Neural cell (in vitro differentiated cells): ENCODE data around the gene PARD3B. TPM values are rescaled to one million over a fixed set of nuclear protein-coding genes. Genes with fewer than 3 reads are reported as not detected.

Source experiments
- H2AFZ ChIP-seq: fragments of 200-600, 300-800 bp; sonication (generic), shearing (Covaris generic); 2 replicates; pipeline ENCODE4 v1.6.0; 2014; ENCODE audit warnings: low read depth, mild to moderate bottlenecking, antibody characterized with exemption, low read length, moderate library complexity
- H3F3A ChIP-seq: fragments of 200-600 bp; shearing (Covaris generic); 2 replicates; pipeline ENCODE4 v1.6.1; 2016; ENCODE audit warnings: mild to moderate bottlenecking, moderate library complexity, mixed read lengths, antibody characterized with exemption, low read length; ENCODE audit not compliant: insufficient read depth, poor library complexity, severe bottlenecking
- H3K27ac ChIP-seq: fragments of 200-600, 300-800 bp; sonication (generic), shearing (Covaris generic); 2 replicates; pipeline ENCODE4 v1.5.1; 2014; ENCODE audit warnings: mild to moderate bottlenecking, low read length, moderate library complexity
- H3K27me3 ChIP-seq: fragments of 300-800, 200-600 bp; sonication (generic), shearing (Covaris generic); 2 replicates; pipeline ENCODE4 v1.6.0; 2014; ENCODE audit warnings: mild to moderate bottlenecking, low read depth, low read length, moderate library complexity; ENCODE audit not compliant: insufficient read depth
- H3K36me3 ChIP-seq: fragments of 300-800, 200-600 bp; sonication (generic), shearing (Covaris generic); 2 replicates; pipeline ENCODE4 v1.5.1; 2014; ENCODE audit warnings: mild to moderate bottlenecking, antibody characterized with exemption, low read length, moderate library complexity; ENCODE audit not compliant: insufficient read depth
- H3K4me2 ChIP-seq: fragments of 300-800, 200-600 bp; sonication (generic), shearing (Covaris generic); 2 replicates; pipeline ENCODE4 v1.6.0; 2014; ENCODE audit warnings: mild to moderate bottlenecking, low read length
- H3K4me3 ChIP-seq: fragments of 300-800, 200-600 bp; sonication (generic), shearing (Covaris generic); 2 replicates; pipeline ENCODE4 v1.5.1; 2014; ENCODE audit warnings: mild to moderate bottlenecking, low read length, moderate library complexity
- H3K79me2 ChIP-seq: fragments of 200-600 bp; shearing (Covaris generic); replicated peaks from 2 replicates; pipeline ENCODE4 v1.6.0; 2014; ENCODE audit warnings: mild to moderate bottlenecking, low read length, moderate library complexity; ENCODE audit not compliant: insufficient read depth
- H3K9ac ChIP-seq: fragments of 300-800, 200-600 bp; sonication (generic), shearing (Covaris generic); 2 replicates; pipeline ENCODE4 v1.6.1; 2016; ENCODE audit warnings: mild to moderate bottlenecking, low read length, mixed read lengths
- H3K9me2 ChIP-seq: fragments of 200-600 bp; shearing (Covaris generic); 2 replicates; pipeline ENCODE4 v1.6.1; 2016; ENCODE audit warnings: mild to moderate bottlenecking, low read length, mixed read lengths; ENCODE audit not compliant: insufficient read depth
- H3K9me3 ChIP-seq: fragments of 200-600, 300-800 bp; sonication (generic), shearing (Covaris generic); 2 replicates; pipeline ENCODE4 v1.6.1; 2016; ENCODE audit warnings: mild to moderate bottlenecking, mixed run types, low read length, moderate library complexity, mixed read lengths
- H4K20me1 ChIP-seq: fragments of 200-600 bp; shearing (Covaris generic); 2 replicates; pipeline ENCODE4 v1.6.1; 2016; ENCODE audit warnings: mild to moderate bottlenecking, mixed run types; ENCODE audit not compliant: insufficient read depth
- CTCF ChIP-seq: fragments of 450-650 bp; IDR thresholded peaks from 2 replicates; pipeline ENCODE4 v1.5.1; 2014; ENCODE audit warnings: antibody characterized with exemption, mild to moderate bottlenecking, moderate library complexity; ENCODE audit not compliant: poor library complexity, severe bottlenecking
- EP300 ChIP-seq: fragments of 450-650 bp; conservative IDR thresholded peaks from 2 replicates; pipeline ENCODE4 v1.6.1; 2014; ENCODE audit warnings: antibody characterized with exemption, mild to moderate bottlenecking, moderate library complexity; ENCODE audit not compliant: poor library complexity, severe bottlenecking
- EZH2 ChIP-seq: fragments of 200-600, 300-800 bp; shearing (Covaris generic), sonication (generic); IDR thresholded peaks from 2 replicates; pipeline ENCODE4 v1.6.1; 2014; ENCODE audit warnings: antibody characterized with exemption, low read length, borderline replicate concordance, mild to moderate bottlenecking; ENCODE audit not compliant: insufficient read depth, poor library complexity, severe bottlenecking
- MXI1 ChIP-seq: fragments of 450-650 bp; conservative IDR thresholded peaks from 2 replicates; pipeline ENCODE4 v1.6.1; 2014; ENCODE audit warnings: antibody characterized with exemption, mild to moderate bottlenecking; ENCODE audit not compliant: poor library complexity, severe bottlenecking
- POLR2AphosphoS5 ChIP-seq: IDR thresholded peaks from 2 replicates; pipeline ENCODE4 v1.6.1; 2012
- RAD21 ChIP-seq: fragments of 450-650 bp; conservative IDR thresholded peaks from 2 replicates; pipeline ENCODE4 v1.6.1; 2014; ENCODE audit warnings: antibody characterized with exemption, mild to moderate bottlenecking, moderate library complexity
- SMC3 ChIP-seq: fragments of 450-650 bp; conservative IDR thresholded peaks from 2 replicates; pipeline ENCODE4 v1.6.1; 2014; ENCODE audit warnings: antibody characterized with exemption, mild to moderate bottlenecking, moderate library complexity; ENCODE audit not compliant: poor library complexity
- TAF1 ChIP-seq: IDR thresholded peaks from 2 replicates; pipeline ENCODE4 v1.6.1; 2012; ENCODE audit warnings: low read depth
- polyA plus RNA-seq: library from polyadenylated mRNA; depleted of rRNA; stranded (reverse); fragments of >200 nt; gene quantifications from 2 replicates; pipeline ENCODE4 v1.2.3, GENCODE V29; 2014
- TF ChIP-seq, protein P1 (sequence below): IDR thresholded peaks from 2 replicates; pipeline ENCODE4 v1.6.1; 2012; ENCODE audit warnings: borderline replicate concordance

PARD3B gene
- polyA plus RNA-seq, 1 donor from 2014 or later, result 0.54 TPM

DNA sequence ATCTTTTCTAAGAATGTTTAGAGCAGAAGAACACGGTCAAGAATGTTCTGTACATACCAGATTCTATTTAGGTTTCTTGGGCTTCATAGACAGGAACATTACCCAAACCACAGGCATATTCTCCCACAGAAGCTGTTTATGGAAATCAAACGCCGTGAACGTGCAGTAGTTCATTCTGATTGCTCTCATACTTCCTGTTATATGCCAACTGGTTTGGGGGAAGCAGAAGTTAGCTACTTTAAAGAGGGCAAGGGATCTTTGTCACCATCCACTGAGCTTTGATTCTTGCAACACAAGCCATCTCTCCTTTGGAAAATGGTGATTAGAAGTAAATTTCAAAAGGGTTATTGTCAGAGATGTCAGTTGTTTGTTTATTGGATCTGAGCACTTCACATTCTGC is 954.8 kb downstream of the PARD3B start:
- Histone ChIP-seq H3K9me2 (no peaks in the 10 kb centered on the region), H3K9ac (no peak overlapping the region), H3K4me3 (no peak overlapping the region), H3K27ac (no peak overlapping the region), H3K36me3 (no peaks in the 10 kb centered on the region), H3K27me3 (no peaks in the 10 kb centered on the region), H4K20me1 (no peaks in the 10 kb centered on the region), H3K9me3 (no peaks in the 10 kb centered on the region), H3K4me2 (no peak overlapping the region), H3K79me2 (no peaks in the 10 kb centered on the region), H2AFZ (no peak overlapping the region), H3F3A (peaks cover 2% of the 10 kb centered on the region)
- TF ChIP-seq EZH2 (no peak), SMC3 (no peak)

GRCh38 chr2:205500951-205501350 is 955.7 kb downstream of the PARD3B start:
- no peak overlapping the region for H2AFZ ChIP-seq
- no peak overlapping the region for H3K27ac ChIP-seq
- H3K4me2 ChIP-seq, result no peak overlapping the region
- TF ChIP-seq SMC3 (no peak), TAF1 (no peak), CTCF (no peak), RAD21 (no peak), POLR2AphosphoS5 (no peak), EZH2 (no peak), MXI1 (no peak), EP300 (no peak)
- TF ChIP-seq, protein P1, sequence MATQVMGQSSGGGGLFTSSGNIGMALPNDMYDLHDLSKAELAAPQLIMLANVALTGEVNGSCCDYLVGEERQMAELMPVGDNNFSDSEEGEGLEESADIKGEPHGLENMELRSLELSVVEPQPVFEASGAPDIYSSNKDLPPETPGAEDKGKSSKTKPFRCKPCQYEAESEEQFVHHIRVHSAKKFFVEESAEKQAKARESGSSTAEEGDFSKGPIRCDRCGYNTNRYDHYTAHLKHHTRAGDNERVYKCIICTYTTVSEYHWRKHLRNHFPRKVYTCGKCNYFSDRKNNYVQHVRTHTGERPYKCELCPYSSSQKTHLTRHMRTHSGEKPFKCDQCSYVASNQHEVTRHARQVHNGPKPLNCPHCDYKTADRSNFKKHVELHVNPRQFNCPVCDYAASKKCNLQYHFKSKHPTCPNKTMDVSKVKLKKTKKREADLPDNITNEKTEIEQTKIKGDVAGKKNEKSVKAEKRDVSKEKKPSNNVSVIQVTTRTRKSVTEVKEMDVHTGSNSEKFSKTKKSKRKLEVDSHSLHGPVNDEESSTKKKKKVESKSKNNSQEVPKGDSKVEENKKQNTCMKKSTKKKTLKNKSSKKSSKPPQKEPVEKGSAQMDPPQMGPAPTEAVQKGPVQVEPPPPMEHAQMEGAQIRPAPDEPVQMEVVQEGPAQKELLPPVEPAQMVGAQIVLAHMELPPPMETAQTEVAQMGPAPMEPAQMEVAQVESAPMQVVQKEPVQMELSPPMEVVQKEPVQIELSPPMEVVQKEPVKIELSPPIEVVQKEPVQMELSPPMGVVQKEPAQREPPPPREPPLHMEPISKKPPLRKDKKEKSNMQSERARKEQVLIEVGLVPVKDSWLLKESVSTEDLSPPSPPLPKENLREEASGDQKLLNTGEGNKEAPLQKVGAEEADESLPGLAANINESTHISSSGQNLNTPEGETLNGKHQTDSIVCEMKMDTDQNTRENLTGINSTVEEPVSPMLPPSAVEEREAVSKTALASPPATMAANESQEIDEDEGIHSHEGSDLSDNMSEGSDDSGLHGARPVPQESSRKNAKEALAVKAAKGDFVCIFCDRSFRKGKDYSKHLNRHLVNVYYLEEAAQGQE, result no peak
- H3F3A ChIP-seq, result no peaks in the 10 kb centered on the region
- no peaks in the 10 kb centered on the region for H3K27me3 ChIP-seq
- H3K4me3 ChIP-seq, result no peak overlapping the region
- no peaks in the 10 kb centered on the region for H3K9me2 ChIP-seq
- no peak overlapping the region for H3K9ac ChIP-seq
- H3K36me3 ChIP-seq, result no peaks in the 10 kb centered on the region
- no peaks in the 10 kb centered on the region for H3K79me2 ChIP-seq
- H3K9me3 ChIP-seq, result no peaks in the 10 kb centered on the region
- H4K20me1 ChIP-seq, result no peaks in the 10 kb centered on the region

DNA sequence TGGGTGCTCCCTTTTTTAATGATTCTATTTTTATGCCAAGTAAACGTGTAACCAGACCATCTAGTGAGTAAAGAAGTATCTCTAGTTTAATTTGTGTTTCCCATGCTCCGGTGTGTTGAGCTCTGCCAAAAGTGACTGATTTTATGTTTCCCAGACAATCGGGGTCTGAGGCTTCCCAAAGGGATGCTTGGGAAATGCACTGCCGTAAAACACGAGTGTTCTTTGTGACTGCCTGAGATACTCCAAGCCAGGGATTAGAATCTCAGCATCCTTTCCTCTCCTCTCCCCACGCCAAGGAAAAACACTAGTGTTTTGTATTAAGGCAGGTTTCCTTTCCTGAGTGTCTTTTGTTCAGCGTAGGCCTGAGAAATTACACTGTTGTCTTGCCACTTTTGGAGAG is 956.6 kb downstream of the PARD3B start:
- Histone ChIP-seq H3K27ac (no peak overlapping the region), H4K20me1 (no peaks in the 10 kb centered on the region), H3K79me2 (no peaks in the 10 kb centered on the region), H3F3A (no peaks in the 10 kb centered on the region), H3K4me2 (no peak overlapping the region), H3K36me3 (no peaks in the 10 kb centered on the region), H3K9ac (no peak overlapping the region), H3K27me3 (no peaks in the 10 kb centered on the region), H3K4me3 (no peak overlapping the region), H3K9me3 (no peaks in the 10 kb centered on the region), H2AFZ (no peak overlapping the region), H3K9me2 (no peaks in the 10 kb centered on the region)
- TF ChIP-seq MXI1, result no peak
- TF ChIP-seq, protein P1, result no peak
